ENCODE results near the gene ZNF805. TPM values are rescaled to one million over a fixed set of nuclear protein-coding genes. Genes with fewer than 3 reads are reported as not detected.
"Not testable (repeated sequence)": the region's sequence is repeated elsewhere in the genome, so short reads cannot be mapped to it uniquely, and the experiment has no call there.

Gene ZNF805
- total RNA-seq, 2 donors from 2014 or later: 9.2 to 13.9 TPM

GRCh38 chr19:57253767-57254166 lies 13.3 kb downstream of the ZNF805 start:
- intact Hi-C loops (cut with DNase I); DNase-seq: not testable (repeated sequence)
- ATAC-seq: peak in 1 of 2 donors; percentile 23

DNA sequence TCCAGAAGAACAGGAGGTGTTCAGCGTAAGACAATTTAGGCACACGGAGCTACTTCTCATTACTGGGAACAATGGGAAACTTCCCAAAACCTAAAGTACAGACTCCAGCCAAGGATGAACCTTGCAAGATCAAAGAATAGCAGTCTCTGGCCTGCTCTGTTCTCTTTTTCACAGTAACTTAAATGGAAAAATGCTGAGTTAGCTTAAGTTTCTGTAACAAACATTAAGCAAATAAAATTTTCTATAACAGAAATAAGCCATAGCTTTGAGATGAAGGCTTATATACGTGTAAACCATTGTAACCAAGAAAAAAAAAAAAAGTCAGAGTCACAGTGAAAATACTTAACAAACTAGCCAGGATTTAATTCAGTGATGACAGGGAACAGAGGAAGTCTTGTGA lies 21.6 kb downstream of the ZNF805 start:
- intact Hi-C loops (cut with DNase I): no loop called here
- ATAC-seq: no peak
- no peak for DNase-seq

DNA sequence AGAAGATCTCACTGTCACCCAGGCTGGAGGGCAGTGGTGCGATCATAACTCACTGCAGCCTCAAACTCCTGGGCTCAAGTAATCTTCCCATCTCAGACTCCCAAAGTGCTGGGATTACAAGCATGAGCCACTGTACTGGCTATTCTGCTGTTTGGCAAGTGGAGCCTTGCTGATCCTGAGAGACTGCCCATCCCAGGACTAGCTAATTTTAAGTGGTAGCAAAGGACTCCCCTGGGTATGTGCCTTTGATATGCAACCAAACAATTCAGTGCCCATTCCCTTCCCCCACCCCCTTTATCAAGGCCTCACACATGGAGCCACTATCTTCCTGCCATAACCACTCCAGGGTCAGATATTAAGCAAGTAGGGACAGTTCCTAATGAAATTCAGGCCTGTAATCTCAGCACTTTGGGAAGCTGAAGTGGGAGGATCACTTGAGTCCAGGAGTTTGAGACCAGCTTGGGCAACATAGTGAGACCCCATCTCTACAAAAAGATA lies 22.9 kb downstream of the ZNF805 start:
- intact Hi-C loops (cut with DNase I): no loop called here
- DNase-seq (no peak), ATAC-seq (no peak)

DNA sequence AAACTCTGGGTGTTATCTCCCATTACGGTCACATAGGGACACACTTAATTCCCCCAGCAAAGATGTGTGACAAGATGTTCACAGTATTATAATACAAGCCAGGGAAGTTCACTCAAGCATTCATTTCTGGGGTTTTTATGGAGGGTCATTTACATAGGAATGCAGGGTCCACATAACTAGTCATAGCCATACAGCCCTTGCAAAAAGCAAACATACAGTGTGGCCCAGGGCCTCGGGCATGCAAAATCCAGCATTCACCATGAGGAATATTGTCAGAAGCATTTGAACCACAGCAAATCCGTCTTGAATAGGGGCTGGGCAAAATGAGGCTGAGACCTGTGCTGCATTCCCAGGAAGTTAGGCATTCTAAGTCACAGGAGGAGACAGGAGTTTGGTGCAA lies 26.9 kb downstream of the ZNF805 start:
- DNase-seq (no peak), ATAC-seq (no peak)
- intact Hi-C loops (cut with DNase I): no loop called here

DNA sequence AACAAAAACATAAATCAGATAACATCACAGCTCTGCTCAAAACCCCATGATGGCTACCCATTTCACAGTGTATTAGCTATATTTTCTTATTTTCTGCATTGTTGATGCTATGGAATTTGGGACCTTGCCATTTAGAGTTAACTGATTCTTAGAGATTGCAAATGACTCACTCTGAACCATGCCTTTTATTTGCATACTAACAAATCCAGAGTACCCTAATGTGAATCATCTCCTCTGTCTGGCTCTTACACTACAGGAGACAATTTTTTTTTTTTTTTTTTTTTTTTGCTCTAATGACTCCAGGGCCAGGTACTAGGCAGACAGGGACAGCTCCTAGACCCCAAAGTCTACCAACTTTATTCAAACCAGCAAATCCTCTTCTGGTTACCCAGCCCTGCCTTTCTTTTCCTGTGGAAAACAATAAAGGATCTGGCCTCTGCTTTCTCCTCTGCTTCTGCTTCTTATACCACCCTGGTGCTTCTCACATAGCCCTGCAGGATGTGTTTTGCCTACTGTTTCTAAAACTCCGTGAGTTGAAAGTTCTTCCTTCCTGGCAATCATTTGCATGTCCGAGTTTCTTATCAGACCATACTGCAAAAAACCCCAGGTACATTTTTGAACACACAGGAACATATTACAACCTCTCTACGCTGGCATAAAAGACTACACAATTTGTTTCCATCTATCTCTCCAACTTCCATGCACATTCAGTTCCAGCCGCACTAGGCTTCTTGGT lies 29.3 kb downstream of the ZNF805 start:
- intact Hi-C loops (cut with DNase I): no loop called here
- ATAC-seq (no peak), DNase-seq (no peak)

DNA sequence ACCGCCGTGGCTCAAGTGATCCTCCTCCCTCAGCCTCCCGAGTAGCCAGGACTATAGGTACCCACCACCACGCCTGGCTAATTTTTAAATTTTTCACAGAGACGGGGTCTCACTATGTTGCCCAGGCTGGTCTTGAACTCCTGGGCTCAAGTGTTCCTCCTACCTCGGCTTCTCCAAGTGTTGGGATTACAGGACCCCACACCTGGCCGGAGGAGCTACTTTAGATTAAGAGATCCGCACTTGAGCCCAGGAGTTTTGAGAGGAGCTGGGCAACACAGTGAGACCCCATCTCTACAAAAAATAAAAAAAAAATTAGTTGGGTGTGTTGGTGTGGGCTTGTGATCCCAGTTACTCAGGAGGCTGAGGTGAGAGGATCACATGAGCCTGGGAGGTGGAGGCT lies 30.8 kb downstream of the ZNF805 start:
- DNase-seq (no peak), ATAC-seq (no peak)
- intact Hi-C loops (cut with DNase I): no loop called here

GRCh38 chr19:57273014-57273413 lies 32.6 kb downstream of the ZNF805 start:
- intact Hi-C loops (cut with DNase I): no loop called here
- ATAC-seq: no peak
- no peak for DNase-seq

DNA sequence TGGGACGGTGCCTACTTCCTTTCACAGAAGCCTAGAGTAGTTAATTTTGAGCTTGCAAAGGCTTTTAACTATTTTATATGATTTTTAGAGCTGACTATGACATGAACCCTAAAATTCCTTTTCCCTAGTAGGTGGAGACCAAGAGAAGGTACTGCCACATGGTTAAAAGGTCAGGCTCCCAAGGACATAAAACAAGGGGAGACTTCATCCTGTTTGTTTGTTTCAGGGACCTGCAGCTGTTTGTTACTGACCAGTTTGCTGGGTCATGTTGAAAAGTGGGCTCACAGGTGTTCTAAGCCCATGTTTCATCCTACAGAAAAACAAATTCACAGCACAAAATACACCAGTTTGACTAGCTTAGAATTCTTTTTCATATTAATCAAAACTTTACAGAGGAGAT lies 36.0 kb downstream of the ZNF805 start:
- DNase-seq (no peak), ATAC-seq (no peak)
- intact Hi-C loops (cut with DNase I): no loop called here

DNA sequence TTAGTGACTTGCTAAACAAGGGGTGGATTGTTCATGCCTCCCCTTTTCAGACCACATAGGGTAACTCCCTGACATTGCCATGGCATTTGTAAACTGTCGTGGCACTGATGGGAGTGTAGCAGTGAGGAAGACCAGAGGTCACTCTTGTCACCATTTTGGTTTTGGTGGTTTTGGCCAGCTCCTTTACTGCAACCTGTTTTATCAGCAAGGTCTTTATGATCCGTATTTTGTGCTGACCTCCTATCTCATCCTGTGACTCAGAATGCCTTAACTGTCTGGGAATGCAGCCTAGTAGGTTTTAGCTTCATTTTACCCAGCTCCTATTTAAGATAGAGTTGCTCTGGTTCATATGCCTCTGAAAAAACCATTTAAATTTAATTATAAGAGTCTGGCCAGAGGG lies 38.0 kb downstream of the ZNF805 start:
- ATAC-seq; intact Hi-C loops (cut with DNase I); DNase-seq: not testable (repeated sequence)

GRCh38 chr19:57279418-57280164 lies 39.2 kb downstream of the ZNF805 start:
- DNase-seq: peak; percentile 95
- intact Hi-C loops (cut with DNase I): loop anchor here in 1 of 2 donors (2.0 to 10.0 kb wide), 3 partner anchors 37 to 75 kb away; partner anchors contain the start of genes ZNF304, ZNF543 and ZNF805
- ATAC-seq: peak; percentile 95 to 97

DNA sequence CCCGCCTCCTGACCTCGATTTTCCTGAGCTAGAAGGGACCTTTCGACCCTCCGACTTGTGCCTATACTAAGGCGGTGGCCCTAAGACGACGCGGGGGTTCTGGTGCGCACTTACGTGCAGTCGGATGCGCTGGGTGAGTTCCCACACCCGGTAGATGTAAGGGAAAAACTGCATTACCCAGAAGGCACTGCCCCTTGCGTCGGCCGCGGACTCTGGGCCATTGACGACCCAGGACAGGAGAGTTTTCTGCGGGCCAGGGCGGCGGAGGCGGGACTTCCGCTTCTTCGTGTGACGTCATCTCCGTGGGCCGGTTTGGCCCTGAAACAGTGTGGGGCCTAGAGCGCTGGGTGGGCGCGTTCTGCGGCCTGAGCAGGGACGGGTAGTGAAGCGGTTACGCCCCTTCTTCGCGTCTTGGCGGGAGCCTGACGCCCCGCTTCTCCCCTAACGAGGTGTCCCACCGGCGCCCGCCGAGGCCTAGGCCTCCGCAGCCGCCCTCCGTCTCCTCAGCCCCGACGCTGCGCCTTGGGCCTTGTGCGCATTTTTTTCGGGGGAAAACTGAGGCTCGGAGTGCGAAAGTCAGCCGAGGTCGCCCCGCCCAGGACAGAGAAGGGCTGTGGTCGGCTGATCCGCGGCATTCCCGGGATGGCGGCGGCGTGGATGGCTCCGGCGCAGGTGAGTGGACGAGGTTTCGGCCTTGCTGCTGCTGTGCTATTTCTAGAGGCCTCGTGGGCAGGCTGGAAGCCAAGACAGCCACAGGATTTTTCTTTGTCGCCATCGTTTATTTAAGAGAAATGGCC lies 39.9 kb downstream of the ZNF805 start, which contains the start of gene ZNF460:
Gene ZNF460 (plus strand): TSS at position 321 of the 797 bp plus-strand sequence. CDS start 322 bp downstream, at position 643.
- ATAC-seq (peak; percentile 97), DNase-seq (peak; percentile 98)
- intact Hi-C loops (cut with DNase I): loop anchor here in 1 of 2 donors (2.0 to 10.0 kb wide), 3 partner anchors 38 to 74 kb away; partner anchors contain the start of genes ZNF304, ZNF543 and ZNF805

GRCh38 chr19:57280962-57281400 lies 40.5 kb downstream of the ZNF805 start:
- DNase-seq: no peak
- no peak for ATAC-seq
- intact Hi-C loops (cut with DNase I): loop anchor here in 1 of 2 donors (2.0 to 10.0 kb wide), 3 partner anchors 39 to 74 kb away; partner anchors contain the start of genes ZNF304, ZNF543 and ZNF805

GRCh38 chr19:57282011-57282643 lies 41.7 kb downstream of the ZNF805 start:
- no peak for ATAC-seq
- intact Hi-C loops (cut with DNase I): loop anchor here in 1 of 2 donors (5.0 to 10.0 kb wide), 2 partner anchors 40 to 73 kb away; partner anchors contain the start of genes ZNF304 and ZNF805

GRCh38 chr19:57288373-57288772 lies 47.9 kb downstream of the ZNF805 start:
- ATAC-seq (no peak), DNase-seq (no peak)
- intact Hi-C loops (cut with DNase I): loop anchor here in 1 of 2 donors (10.0 kb wide), 1 partner anchor 66 kb away; the partner anchor contains the start of gene ZNF304

More at GRCh38 chr19:57282011-57282643, 41.7 kb downstream of the ZNF805 start:
- DNase-seq: no peak

DNA sequence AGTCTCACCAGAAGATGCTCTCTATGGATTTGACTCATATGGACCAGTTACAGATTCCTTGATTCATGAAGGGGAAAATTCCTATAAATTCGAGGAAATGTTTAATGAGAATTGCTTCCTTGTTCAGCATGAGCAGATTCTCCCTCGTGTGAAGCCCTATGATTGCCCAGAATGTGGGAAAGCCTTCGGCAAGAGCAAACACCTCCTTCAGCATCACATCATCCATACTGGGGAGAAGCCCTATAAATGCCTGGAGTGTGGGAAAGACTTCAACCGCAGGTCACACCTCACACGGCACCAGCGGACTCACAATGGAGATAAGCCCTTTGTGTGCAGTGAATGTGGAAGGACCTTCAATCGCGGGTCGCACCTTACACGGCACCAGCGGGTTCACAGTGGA lies 50.5 kb downstream of the ZNF805 start:
- intact Hi-C loops (cut with DNase I): no loop called here
- ATAC-seq (no peak), DNase-seq (no peak)

DNA sequence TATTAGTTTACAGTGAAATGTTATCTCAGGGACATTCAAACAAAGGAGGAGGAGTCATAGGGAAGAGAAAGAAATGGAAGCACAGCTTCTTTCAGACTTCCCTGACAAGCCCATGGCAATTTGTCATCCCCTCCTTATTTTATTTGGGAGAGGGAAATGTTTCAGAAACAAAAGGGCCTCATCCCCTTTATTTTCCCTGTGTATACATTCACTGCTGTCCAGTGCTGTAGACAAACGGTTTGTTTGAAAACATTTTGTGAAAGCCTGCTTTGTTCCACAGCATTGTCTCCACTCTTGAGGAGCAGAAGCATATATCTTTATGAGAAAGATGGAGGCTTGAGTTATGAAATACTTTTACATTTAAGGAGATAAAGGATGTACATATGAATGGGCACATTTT lies 52.1 kb downstream of the ZNF805 start:
- intact Hi-C loops (cut with DNase I): no loop called here
- no peak for DNase-seq
- no peak for ATAC-seq

GRCh38 chr19:57293719-57294118 lies 53.3 kb downstream of the ZNF805 start:
- intact Hi-C loops (cut with DNase I): no loop called here
- DNase-seq (no peak), ATAC-seq (no peak)

- intact Hi-C loops (cut with DNase I): no loop called here
- ATAC-seq (peak; percentile 92 to 96), DNase-seq (peak; percentile 60)
Observed at GRCh38 chr19:57302020-57302465, 61.6 kb downstream of the ZNF805 start.

Data from left cardiac atrium (tissue), 4 donors.